ENCODE data around the gene HTR3D. TPM values are rescaled to one million over a fixed set of nuclear protein-coding genes. Genes with fewer than 3 reads are reported as not detected.

The HTR3D gene
- total and polyA plus RNA-seq, 2 of the 13 experiments (the other 11 are each of a cell fraction or from before 2014, with no cell fraction given): not detected

- POLR2A ChIA-PET: no interaction called here
- no peaks in the 10 kb centered on the region for H3K79me2 ChIP-seq (ENCODE audit: insufficient read depth, low read length)
- CTCF ChIA-PET (ENCODE audit: low intra/inter-chr PET ratio, low total read pairs): interaction anchor here (0.8 to 1.0 kb wide), 2 partner anchors 203 to 211 kb away, joined by 4 read pairs; no protein-coding TSS in a partner anchor
- H3K9me3 ChIP-seq (ENCODE audit: low read length): no peaks in the 10 kb centered on the region
- H4K20me1 ChIP-seq (ENCODE audit: insufficient read depth, low read length): no peaks in the 10 kb centered on the region
- no TSS peak for BruUV-seq (replicated peaks)
- H3K27me3 ChIP-seq (ENCODE audit: control insufficient read depth in 1 of 2, insufficient read depth in 2 of 2, low read length in 2 of 2): peaks cover 0 to 33% of the 10 kb centered on the region in 2 experiments; a peak in 3 of 5 replicates
- no peak overlapping the region for H2AFZ ChIP-seq (ENCODE audit: low read length)
- TF ChIP-seq ZNF563 (CRISPR knock-in tag; IDR thresholded peaks at IDR 0.05) (no peak), REL (CRISPR knock-in tag; conservative IDR thresholded peaks at IDR 0.05) (no peak), DPF2 (CRISPR knock-in tag; IDR thresholded peaks at IDR 0.05; ENCODE audit: borderline replicate concordance, low read depth) (no peak), ZNF460 (CRISPR knock-in tag; IDR thresholded peaks at IDR 0.05; ENCODE audit: borderline replicate concordance) (no peak), ZNF879 (CRISPR knock-in tag; IDR thresholded peaks at IDR 0.05) (no peak), SMARCC2 (IDR thresholded peaks at IDR 0.05) (no peak), ZNF264 (CRISPR knock-in tag; IDR thresholded peaks at IDR 0.05) (no peak), ZNF878 (CRISPR knock-in tag; IDR thresholded peaks at IDR 0.05) (no peak), ZNF550 (CRISPR knock-in tag; IDR thresholded peaks at IDR 0.05; ENCODE audit: borderline replicate concordance) (no peak), PLSCR1 (CRISPR knock-in tag; IDR thresholded peaks at IDR 0.05; ENCODE audit: borderline replicate concordance) (no peak), POLR2A (IDR thresholded peaks at IDR 0.05; ENCODE audit: insufficient read depth in 1 of 2, low read depth in 2 of 2, low read length in 2 of 2) (no peak), RAD51 (IDR thresholded peaks at IDR 0.05; ENCODE audit: borderline replicate concordance) (no peak), ZNF558 (CRISPR knock-in tag; IDR thresholded peaks at IDR 0.05; ENCODE audit: borderline replicate concordance) (no peak), SP1 (IDR thresholded peaks at IDR 0.05) (no peak), SP1 (CRISPR knock-in tag; IDR thresholded peaks at IDR 0.05) (no peak), MYNN (CRISPR knock-in tag; IDR thresholded peaks at IDR 0.05; ENCODE audit: low read depth) (no peak), ZNF138 (CRISPR knock-in tag; IDR thresholded peaks at IDR 0.05; ENCODE audit: low read depth) (no peak), MED13 (CRISPR knock-in tag; IDR thresholded peaks at IDR 0.05) (no peak)
- H3K4me2 ChIP-seq (ENCODE audit: low read depth, low read length): no peak overlapping the region
- no peak for ATAC-seq
- no peaks in the 10 kb centered on the region for H3K36me3 ChIP-seq (replicated peaks in 1 of 2; ENCODE audit: control insufficient read depth in 1 of 2, insufficient read depth in 2 of 2, low read length in 2 of 2)
- WGBS (ENCODE audit: low lambda C conversion rate): 58% methylated on average over 5 of the region's 5 CpGs
- no peak for FAIRE-seq
- DNase-seq (ENCODE audit: low spot score): no peak
- no peaks in the 10 kb centered on the region for H3K4me1 ChIP-seq (ENCODE audit: insufficient read depth, low read length)
- in situ Hi-C loops (cut with HindIII; ENCODE audit: extremely low pct_ligation_motif_present, low pct_unique_long_range_greater_than_20kb) (no loop called here), intact Hi-C loops (cut with micrococcal nuclease; ENCODE audit: unreplicated experiment) (no loop called here)
- no peak overlapping the region for H3K27ac ChIP-seq (ENCODE audit: extremely low read length, insufficient read depth, low read length)
- H3K9ac ChIP-seq (ENCODE audit: insufficient read depth, low read depth, low read length): no peak overlapping the region
- H3K4me3 ChIP-seq (replicated peaks in 1 of 3; ENCODE audit: insufficient read depth in 1 of 3, low read depth in 2 of 3, low read length in 3 of 3): no peak overlapping the region
Observed at GRCh38 chr3:184039414-184039813, 7.9 kb downstream of the HTR3D start.

Measured in HepG2 (cell line).